RPMI8226 (cell line): ENCODE results near the gene PRDX2.
"Not testable (repeated sequence)": the region's sequence is repeated elsewhere in the genome, so short reads cannot be mapped to it uniquely, and the experiment has no call there.

Experiments
- DNase-seq: peaks from one replicate; pipeline ENCODE4 v3.0.0-alpha.2; 2015

Gene PRDX2

GRCh38 chr19:12825254-12826131 lies 23.9 kb upstream of the PRDX2 start:
- peak; percentile 47 for DNase-seq

- DNase-seq = no peak
Measured at GRCh38 chr19:12821761-12822160, 20.2 kb upstream of the PRDX2 start.

- not testable (repeated sequence) for DNase-seq
Measured at GRCh38 chr19:12817810-12818209, 16.2 kb upstream of the PRDX2 start.

GRCh38 chr19:12817188-12817587 lies 15.6 kb upstream of the PRDX2 start:
- not testable (repeated sequence) for DNase-seq

GRCh38 chr19:12815088-12815487 lies 13.5 kb upstream of the PRDX2 start:
- no peak for DNase-seq

GRCh38 chr19:12806242-12807081 lies 4.9 kb upstream of the PRDX2 start, which contains the start of gene RNASEH2A:
RNASEH2A (plus strand) TSS chr19:12806584; CDS start chr19:12806674, 90 bp downstream.
- DNase-seq = peak; percentile 95

GRCh38 chr19:12804051-12804450 lies 2.5 kb upstream of the PRDX2 start:
- no peak for DNase-seq

GRCh38 chr19:12802267-12803106 lies 887 bp upstream of the PRDX2 start:
- DNase-seq = no peak

- peak; percentile 39 for DNase-seq
Measured at GRCh38 chr19:12800923-12801465, 606 bp downstream of the PRDX2 start.

GRCh38 chr19:12800466-12800770 lies 1.2 kb downstream of the PRDX2 start:
- DNase-seq = no peak

- no peak for DNase-seq
Measured at GRCh38 chr19:12799742-12800465, 1.7 kb downstream of the PRDX2 start.

- DNase-seq = not testable (repeated sequence)
Measured at GRCh38 chr19:12797607-12798006, 4.0 kb downstream of the PRDX2 start.

- no peak for DNase-seq
Measured at GRCh38 chr19:12797141-12797587, 4.4 kb downstream of the PRDX2 start.

GRCh38 chr19:12796146-12797071 lies 5.2 kb downstream of the PRDX2 start:
- peak; percentile 78 for DNase-seq

- DNase-seq = no peak
Measured at GRCh38 chr19:12794971-12795381, 6.6 kb downstream of the PRDX2 start.

GRCh38 chr19:12794196-12794941 lies 7.2 kb downstream of the PRDX2 start:
- DNase-seq = no peak

- DNase-seq = peak; percentile 94
Measured at GRCh38 chr19:12793290-12794195, 8.1 kb downstream of the PRDX2 start.

- no peak for DNase-seq
Measured at GRCh38 chr19:12792853-12793289, 8.7 kb downstream of the PRDX2 start.
